ENCODE results near the gene AKAP14. TPM values are rescaled to one million over a fixed set of nuclear protein-coding genes. Genes with fewer than 3 reads are reported as not detected.

The AKAP14 gene
- total and polyA plus RNA-seq, 2 of the 8 experiments (the other 6 are each of a cell fraction or from before 2014, with no cell fraction given): 0.79 to 1.3 TPM

- Histone ChIP-seq H2BK12ac (ENCODE audit: low read depth, low read length) (no peak within 1 kb of the TSS), H2AFZ (ENCODE audit: low read length) (peak within 1 kb of the TSS; percentile 81), H3K4me2 (ENCODE audit: insufficient read depth in 1 of 2, low read depth in 2 of 2, low read length in 2 of 2) (peak within 1 kb of the TSS; percentile 64 to 70), H2BK120ac (replicated peaks; ENCODE audit: low read depth, low read length) (no peak within 1 kb of the TSS), H3K23me2 (ENCODE audit: low read depth, low read length) (no peaks in the 10 kb centered on the region; the same call in 1 of the 2 replicates), H3K56ac (replicated peaks; ENCODE audit: insufficient read length, low read depth, low read length) (peak within 1 kb of the TSS; percentile 46), H3K4me1 (replicated peaks in 1 of 4; ENCODE audit: control insufficient read depth in 3 of 4, insufficient read depth in 4 of 4, low read length in 3 of 4) (no peaks in the 10 kb centered on the region), H3K14ac (ENCODE audit: insufficient read length) (no peak within 1 kb of the TSS), H3K9me3 (ENCODE audit: insufficient read depth in 2 of 2, low read depth in 1 of 2, low read length in 1 of 2) (no peaks in the 10 kb centered on the region), H3K23ac (ENCODE audit: insufficient read length) (no peak within 1 kb of the TSS), H3K4ac (replicated peaks; ENCODE audit: insufficient read length, low read depth, low read length) (no peak within 1 kb of the TSS), H3K79me1 (ENCODE audit: low read depth, low read length) (no peaks in the 10 kb centered on the region), H2BK20ac (ENCODE audit: low read length) (no peak within 1 kb of the TSS), H3K18ac (ENCODE audit: extremely low read depth, low read length) (no peak within 1 kb of the TSS), H4K91ac (replicated peaks; ENCODE audit: insufficient read length, low read length) (no peak within 1 kb of the TSS), H3K79me2 (ENCODE audit: control insufficient read depth in 1 of 2, insufficient read depth in 2 of 2, low read length in 2 of 2) (no peaks in the 10 kb centered on the region), H4K8ac (ENCODE audit: extremely low read depth, insufficient read depth, low read length) (peak within 1 kb of the TSS; percentile 84; the same call in 1 of the 2 replicates), H3K9ac (replicated peaks in 1 of 4; ENCODE audit: extremely low read depth in 1 of 4, low read depth in 3 of 4, low read length in 3 of 4) (peak within 1 kb of the TSS; percentile 61 to 86 (median 70)), H3K4me3 (ENCODE audit: extremely low read depth in 1 of 4, insufficient read depth in 2 of 4, low read depth in 3 of 4, low read length in 4 of 4) (peak within 1 kb of the TSS; percentile 68 to 91 (median 78)), H2AK5ac (ENCODE audit: low read depth, low read length) (no peak within 1 kb of the TSS), H2BK5ac (ENCODE audit: low read depth, low read length) (peak within 1 kb of the TSS; percentile 24; the same call in 1 of the 2 replicates), H2BK15ac (ENCODE audit: low read length) (no peak within 1 kb of the TSS), H3K27me3 (replicated peaks in 1 of 4; ENCODE audit: control insufficient read depth in 3 of 4, extremely low read depth in 1 of 4, insufficient read depth in 3 of 4, low read length in 3 of 4) (no peaks in the 10 kb centered on the region), H3K27ac (ENCODE audit: low read depth, low read length) (peak within 1 kb of the TSS; percentile 67), H4K5ac (ENCODE audit: insufficient read length, low read depth, low read length) (no peak within 1 kb of the TSS), H3K36me3 (ENCODE audit: control insufficient read depth in 2 of 4, insufficient read depth in 4 of 4, low read length in 3 of 4) (no peaks in the 10 kb centered on the region), H4K20me1 (replicated peaks in 1 of 2; ENCODE audit: control insufficient read depth in 1 of 2, insufficient read depth in 2 of 2, low read length in 2 of 2) (no peaks in the 10 kb centered on the region)
- peak; percentile 73 to 84 for DNase-seq (ENCODE audit: low read depth in 1 of 2, low spot score in 2 of 2)
- 1% methylated on average over 22 of the region's 59 CpGs; no CpG with 5 or more reads in 1 of the 2 experiments for WGBS, 2 experiments (ENCODE audit: extremely low coverage in 1 of 2, insufficient coverage in 1 of 2, insufficient read length in 1 of 2, insufficient replicate concordance in 2 of 2, low coverage in 1 of 2, low lambda C conversion rate in 2 of 2, missing lambda C conversion rate in 1 of 2)
- ChIA-PET POLR2A (ENCODE audit: partially characterized antibody) (interaction anchor here (0.6 to 1.3 kb wide), 2 partner anchors 72 to 282 kb away, joined by 4 read pairs; partner anchors contain the start of gene RNF113A), CTCF (ENCODE audit: partially characterized antibody) (interaction anchor here (0.6 kb wide), 2 partner anchors 55 to 392 kb away, joined by 3 read pairs; no protein-coding TSS in a partner anchor)
- peak; percentile 96 for FAIRE-seq
- TF ChIP-seq RBBP5 (IDR thresholded peaks at IDR 0.05; ENCODE audit: borderline replicate concordance, low read depth, low read length): no peak
- 0 out of 2 replicates have a peak, but pooled peaks have one; percentile 27 for TF ChIP-seq MAX (IDR thresholded peaks at IDR 0.05)
- no peak for TF ChIP-seq NRF1 (IDR thresholded peaks at IDR 0.05; ENCODE audit: low read depth, low read length)
- no peak for TF ChIP-seq ZNF274 (IDR thresholded peaks at IDR 0.05; ENCODE audit: borderline replicate concordance, extremely low read depth, low read length)
- no peak for TF ChIP-seq TEAD4 (IDR thresholded peaks at IDR 0.05; ENCODE audit: low read depth, low read length)
- peak; percentile 29; the same call in 1 of the 2 replicates for TF ChIP-seq SIX5 (IDR thresholded peaks at IDR 0.05; ENCODE audit: low read depth, low read length)
- TF ChIP-seq GTF2F1 (IDR thresholded peaks at IDR 0.05; ENCODE audit: borderline replicate concordance, low read depth, low read length): no peak
- no peak for TF ChIP-seq RAD21 (IDR thresholded peaks at IDR 0.05 in 1 of 2, conservative IDR thresholded peaks at IDR 0.05 in 1 of 2; ENCODE audit: low read depth in 2 of 2, low read length in 2 of 2)
- TF ChIP-seq KDM1A (IDR thresholded peaks at IDR 0.05; ENCODE audit: borderline replicate concordance, low read length): no peak
- TF ChIP-seq CHD1 (IDR thresholded peaks at IDR 0.05; ENCODE audit: low read depth, low read length): no peak
- TF ChIP-seq ASH2L (IDR thresholded peaks at IDR 0.05; ENCODE audit: low read length): peak; percentile 64
- TF ChIP-seq POU5F1 (IDR thresholded peaks at IDR 0.05; ENCODE audit: low read depth, low read length): no peak
Observed at GRCh38 chrX:119943185-119943988, 47.7 kb downstream of the AKAP14 start, which contains the start of gene NKAP. TSS of gene NKAP (minus strand) at chrX:119943751. CDS start at chrX:119943605, 146 bp downstream.
